Measurements from ENCODE around the gene ARHGEF2. TPM values are rescaled to one million over a fixed set of nuclear protein-coding genes. Genes with fewer than 3 reads are reported as not detected.
A peak's percentile ranks its signal among the peaks of the same experiment; 100 is the strongest.

Gene ARHGEF2
- total and polyA plus RNA-seq, 2 of the 13 experiments (the other 11 are each of a cell fraction or from before 2014, with no cell fraction given), result 16.1 to 32.1 TPM

GRCh38 chr1:156020293-156021092 lies 42.1 kb upstream of the ARHGEF2 start, which contains the start of gene SSR2 (continued):
- TF ChIP-seq, protein P1, sequence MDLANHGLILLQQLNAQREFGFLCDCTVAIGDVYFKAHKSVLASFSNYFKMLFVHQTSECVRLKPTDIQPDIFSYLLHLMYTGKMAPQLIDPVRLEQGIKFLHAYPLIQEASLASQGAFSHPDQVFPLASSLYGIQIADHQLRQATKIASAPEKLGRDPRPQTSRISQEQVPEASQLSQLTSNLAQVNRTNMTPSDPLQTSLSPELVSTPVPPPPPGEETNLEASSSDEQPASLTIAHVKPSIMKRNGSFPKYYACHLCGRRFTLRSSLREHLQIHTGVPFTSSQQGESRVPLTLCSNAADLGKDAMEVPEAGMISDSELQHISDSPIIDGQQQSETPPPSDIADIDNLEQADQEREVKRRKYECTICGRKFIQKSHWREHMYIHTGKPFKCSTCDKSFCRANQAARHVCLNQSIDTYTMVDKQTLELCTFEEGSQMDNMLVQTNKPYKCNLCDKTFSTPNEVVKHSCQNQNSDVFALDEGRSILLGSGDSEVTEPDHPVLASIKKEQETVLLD (CRISPR knock-in tag; IDR thresholded peaks at IDR 0.05; ENCODE audit: low read depth), result no peak
- TF ChIP-seq ZNF350 (CRISPR knock-in tag; IDR thresholded peaks at IDR 0.05; ENCODE audit: borderline replicate concordance, low read depth) (peak; percentile 30; the same call in 1 of the 2 replicates), ELF3 (CRISPR knock-in tag; IDR thresholded peaks at IDR 0.05) (0 out of 2 replicates have a peak, but pooled peaks have one; percentile 56), ETV6 (CRISPR knock-in tag; conservative IDR thresholded peaks at IDR 0.05) (0 out of 2 replicates have a peak, but pooled peaks have one; percentile 26), ZNF136 (CRISPR knock-in tag; IDR thresholded peaks at IDR 0.05; ENCODE audit: low read depth) (0 out of 2 replicates have a peak, but pooled peaks have one; percentile 42), RBFOX2 (IDR thresholded peaks at IDR 0.05; ENCODE audit: low read depth, low read length) (peak; percentile 69), SUZ12 (IDR thresholded peaks at IDR 0.05; ENCODE audit: low read depth, low read length) (peak; percentile 76), KMT2B (CRISPR knock-in tag; IDR thresholded peaks at IDR 0.05) (peak; percentile 77), STAT5B (CRISPR knock-in tag; IDR thresholded peaks at IDR 0.05) (no peak), HCFC1 (IDR thresholded peaks at IDR 0.05; ENCODE audit: low read depth, low read length) (peak; percentile 94), POLR2AphosphoS5 (IDR thresholded peaks at IDR 0.05; ENCODE audit: low read depth, low read length) (peak; percentile 96), PAWR (CRISPR knock-in tag; IDR thresholded peaks at IDR 0.05; ENCODE audit: borderline replicate concordance) (no peak), GABPA (IDR thresholded peaks at IDR 0.05; ENCODE audit: low read depth, low read length) (peak; percentile 95), GABPA (CRISPR knock-in tag; IDR thresholded peaks at IDR 0.05; ENCODE audit: low read depth) (peak; percentile 99), TBP (CRISPR knock-in tag; IDR thresholded peaks at IDR 0.05) (no peak), FOXO4 (CRISPR knock-in tag; conservative IDR thresholded peaks at IDR 0.05) (0 out of 2 replicates have a peak, but pooled peaks have one; percentile 23), ZNF143 (CRISPR knock-in tag; IDR thresholded peaks at IDR 0.05) (peak; percentile 95), ZNF652 (CRISPR knock-in tag; IDR thresholded peaks at IDR 0.05; ENCODE audit: borderline replicate concordance, low read depth) (peak; percentile 36; the same call in 1 of the 2 replicates), SIX1 (CRISPR knock-in tag; IDR thresholded peaks at IDR 0.05; ENCODE audit: borderline replicate concordance) (no peak), TAF1 (CRISPR knock-in tag; IDR thresholded peaks at IDR 0.05) (peak; percentile 81), SRSF4 (IDR thresholded peaks at IDR 0.05; ENCODE audit: low read depth, low read length, poor library complexity, severe bottlenecking) (no peak), ETV5 (CRISPR knock-in tag; IDR thresholded peaks at IDR 0.05; ENCODE audit: borderline replicate concordance) (peak; percentile 86; the same call in 1 of the 2 replicates)
- TF ChIP-seq, protein P2, sequence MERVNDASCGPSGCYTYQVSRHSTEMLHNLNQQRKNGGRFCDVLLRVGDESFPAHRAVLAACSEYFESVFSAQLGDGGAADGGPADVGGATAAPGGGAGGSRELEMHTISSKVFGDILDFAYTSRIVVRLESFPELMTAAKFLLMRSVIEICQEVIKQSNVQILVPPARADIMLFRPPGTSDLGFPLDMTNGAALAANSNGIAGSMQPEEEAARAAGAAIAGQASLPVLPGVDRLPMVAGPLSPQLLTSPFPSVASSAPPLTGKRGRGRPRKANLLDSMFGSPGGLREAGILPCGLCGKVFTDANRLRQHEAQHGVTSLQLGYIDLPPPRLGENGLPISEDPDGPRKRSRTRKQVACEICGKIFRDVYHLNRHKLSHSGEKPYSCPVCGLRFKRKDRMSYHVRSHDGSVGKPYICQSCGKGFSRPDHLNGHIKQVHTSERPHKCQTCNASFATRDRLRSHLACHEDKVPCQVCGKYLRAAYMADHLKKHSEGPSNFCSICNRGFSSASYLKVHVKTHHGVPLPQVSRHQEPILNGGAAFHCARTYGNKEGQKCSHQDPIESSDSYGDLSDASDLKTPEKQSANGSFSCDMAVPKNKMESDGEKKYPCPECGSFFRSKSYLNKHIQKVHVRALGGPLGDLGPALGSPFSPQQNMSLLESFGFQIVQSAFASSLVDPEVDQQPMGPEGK (CRISPR knock-in tag; IDR thresholded peaks at IDR 0.05), result peak; percentile 55; the same call in 1 of the 2 replicates
- TF ChIP-seq, protein P3, sequence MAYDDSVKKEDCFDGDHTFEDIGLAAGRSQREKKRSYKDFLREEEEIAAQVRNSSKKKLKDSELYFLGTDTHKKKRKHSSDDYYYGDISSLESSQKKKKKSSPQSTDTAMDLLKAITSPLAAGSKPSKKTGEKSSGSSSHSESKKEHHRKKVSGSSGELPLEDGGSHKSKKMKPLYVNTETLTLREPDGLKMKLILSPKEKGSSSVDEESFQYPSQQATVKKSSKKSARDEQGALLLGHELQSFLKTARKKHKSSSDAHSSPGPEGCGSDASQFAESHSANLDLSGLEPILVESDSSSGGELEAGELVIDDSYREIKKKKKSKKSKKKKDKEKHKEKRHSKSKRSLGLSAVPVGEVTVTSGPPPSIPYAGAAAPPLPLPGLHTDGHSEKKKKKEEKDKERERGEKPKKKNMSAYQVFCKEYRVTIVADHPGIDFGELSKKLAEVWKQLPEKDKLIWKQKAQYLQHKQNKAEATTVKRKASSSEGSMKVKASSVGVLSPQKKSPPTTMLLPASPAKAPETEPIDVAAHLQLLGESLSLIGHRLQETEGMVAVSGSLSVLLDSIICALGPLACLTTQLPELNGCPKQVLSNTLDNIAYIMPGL (CRISPR knock-in tag; IDR thresholded peaks at IDR 0.05; ENCODE audit: borderline replicate concordance in 1 of 2, low read depth in 1 of 2), result peak; percentile 22 to 49; a peak in 1 of 4 replicates

All from HepG2 (cell line).